ENCODE data around the gene SYT17.

- no peak for TF ChIP-seq EZH2phosphoT487 (IDR thresholded peaks at IDR 0.05; ENCODE audit: borderline replicate concordance)
- TF ChIP-seq, protein P1, sequence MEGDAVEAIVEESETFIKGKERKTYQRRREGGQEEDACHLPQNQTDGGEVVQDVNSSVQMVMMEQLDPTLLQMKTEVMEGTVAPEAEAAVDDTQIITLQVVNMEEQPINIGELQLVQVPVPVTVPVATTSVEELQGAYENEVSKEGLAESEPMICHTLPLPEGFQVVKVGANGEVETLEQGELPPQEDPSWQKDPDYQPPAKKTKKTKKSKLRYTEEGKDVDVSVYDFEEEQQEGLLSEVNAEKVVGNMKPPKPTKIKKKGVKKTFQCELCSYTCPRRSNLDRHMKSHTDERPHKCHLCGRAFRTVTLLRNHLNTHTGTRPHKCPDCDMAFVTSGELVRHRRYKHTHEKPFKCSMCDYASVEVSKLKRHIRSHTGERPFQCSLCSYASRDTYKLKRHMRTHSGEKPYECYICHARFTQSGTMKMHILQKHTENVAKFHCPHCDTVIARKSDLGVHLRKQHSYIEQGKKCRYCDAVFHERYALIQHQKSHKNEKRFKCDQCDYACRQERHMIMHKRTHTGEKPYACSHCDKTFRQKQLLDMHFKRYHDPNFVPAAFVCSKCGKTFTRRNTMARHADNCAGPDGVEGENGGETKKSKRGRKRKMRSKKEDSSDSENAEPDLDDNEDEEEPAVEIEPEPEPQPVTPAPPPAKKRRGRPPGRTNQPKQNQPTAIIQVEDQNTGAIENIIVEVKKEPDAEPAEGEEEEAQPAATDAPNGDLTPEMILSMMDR (conservative IDR thresholded peaks at IDR 0.05; ENCODE audit: low read length) = no peak
Observed at GRCh38 chr16:19137201-19138128, 30.6 kb upstream of the SYT17 start.

Measured in Loucy (cell line).